ENCODE data around the gene ZC3H13.

Gene ZC3H13

DNA sequence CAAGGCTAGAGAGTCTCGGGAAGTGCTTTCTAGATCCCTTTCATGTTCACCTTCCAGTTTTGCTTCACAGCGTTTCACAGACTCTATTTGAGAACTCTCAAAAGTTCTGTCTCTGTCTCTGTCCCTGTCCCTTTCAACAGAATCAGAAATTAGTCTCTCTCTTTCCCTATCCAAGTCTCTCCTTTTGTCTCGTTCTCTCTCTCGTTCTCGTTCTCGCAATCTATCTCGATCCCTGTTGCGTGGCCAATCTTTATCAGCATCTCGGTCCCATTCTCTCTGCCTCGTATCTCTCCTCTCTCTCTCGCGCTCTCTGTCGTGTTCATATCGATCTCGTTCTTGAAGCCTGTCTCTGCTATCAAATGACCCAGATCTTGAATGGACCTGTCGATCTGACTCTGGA is 85.0 kb downstream of the ZC3H13 start:
- TF ChIP-seq, protein P1, sequence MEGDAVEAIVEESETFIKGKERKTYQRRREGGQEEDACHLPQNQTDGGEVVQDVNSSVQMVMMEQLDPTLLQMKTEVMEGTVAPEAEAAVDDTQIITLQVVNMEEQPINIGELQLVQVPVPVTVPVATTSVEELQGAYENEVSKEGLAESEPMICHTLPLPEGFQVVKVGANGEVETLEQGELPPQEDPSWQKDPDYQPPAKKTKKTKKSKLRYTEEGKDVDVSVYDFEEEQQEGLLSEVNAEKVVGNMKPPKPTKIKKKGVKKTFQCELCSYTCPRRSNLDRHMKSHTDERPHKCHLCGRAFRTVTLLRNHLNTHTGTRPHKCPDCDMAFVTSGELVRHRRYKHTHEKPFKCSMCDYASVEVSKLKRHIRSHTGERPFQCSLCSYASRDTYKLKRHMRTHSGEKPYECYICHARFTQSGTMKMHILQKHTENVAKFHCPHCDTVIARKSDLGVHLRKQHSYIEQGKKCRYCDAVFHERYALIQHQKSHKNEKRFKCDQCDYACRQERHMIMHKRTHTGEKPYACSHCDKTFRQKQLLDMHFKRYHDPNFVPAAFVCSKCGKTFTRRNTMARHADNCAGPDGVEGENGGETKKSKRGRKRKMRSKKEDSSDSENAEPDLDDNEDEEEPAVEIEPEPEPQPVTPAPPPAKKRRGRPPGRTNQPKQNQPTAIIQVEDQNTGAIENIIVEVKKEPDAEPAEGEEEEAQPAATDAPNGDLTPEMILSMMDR (IDR thresholded peaks at IDR 0.05; ENCODE audit: low read depth, low read length), result no peak
- Histone ChIP-seq H3K4me1 (no peaks in the 10 kb centered on the region; the same call in none of the 2 replicates), H3K27me3 (no peaks in the 10 kb centered on the region), H3K4me3 (ENCODE audit: low read depth, low read length) (no peak overlapping the region), H3K36me3 (peaks cover 66% of the 10 kb centered on the region), H3K9me3 (no peaks in the 10 kb centered on the region)
- no peak for DNase-seq

DNA sequence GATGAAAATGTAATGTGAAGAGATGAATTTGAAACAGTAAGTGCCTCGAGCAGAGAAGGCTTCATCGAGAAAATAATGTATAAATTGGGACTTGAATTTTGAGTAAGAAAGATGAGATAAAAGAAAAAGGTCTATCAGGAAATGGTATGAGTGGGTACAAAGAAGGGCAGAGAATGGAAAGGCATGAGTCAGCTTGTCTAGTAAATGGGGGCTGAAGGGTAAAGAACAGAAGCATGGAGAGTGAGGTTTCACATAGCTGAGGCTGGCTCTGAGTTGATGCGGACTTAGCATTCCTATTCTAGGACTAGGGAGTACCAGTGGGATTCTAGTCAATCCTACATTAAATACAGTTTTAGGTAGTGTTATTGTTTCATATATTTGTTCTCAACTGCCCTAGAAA is 85.8 kb downstream of the ZC3H13 start:
- no peak for DNase-seq
- TF ChIP-seq, protein P1 (IDR thresholded peaks at IDR 0.05; ENCODE audit: low read depth, low read length), result no peak
- Histone ChIP-seq H3K9me3 (no peaks in the 10 kb centered on the region), H3K27me3 (no peaks in the 10 kb centered on the region), H3K4me3 (ENCODE audit: low read depth, low read length) (no peak overlapping the region), H3K4me1 (no peaks in the 10 kb centered on the region; the same call in none of the 2 replicates), H3K36me3 (peaks cover 61% of the 10 kb centered on the region)

DNA sequence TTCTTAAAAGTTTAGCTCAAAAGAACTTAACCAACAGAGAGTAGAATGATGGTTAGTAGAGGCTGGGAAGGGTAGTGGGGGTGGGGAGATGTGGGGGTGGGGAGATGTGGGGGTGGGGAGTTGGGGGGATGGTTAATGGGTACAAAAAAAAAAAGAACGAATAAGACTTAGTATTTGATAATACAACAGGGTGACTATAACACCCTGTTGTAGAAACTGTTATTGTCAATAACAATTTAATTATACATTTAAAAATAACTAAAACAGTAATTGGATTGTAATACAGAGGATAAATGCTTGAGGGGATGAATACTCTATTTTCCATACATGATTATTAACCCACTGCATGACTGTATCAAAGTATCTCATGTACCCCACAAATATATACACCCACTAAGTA is 91.1 kb downstream of the ZC3H13 start:
- TF ChIP-seq, protein P1 (IDR thresholded peaks at IDR 0.05; ENCODE audit: low read depth, low read length), result no peak
- Histone ChIP-seq H3K36me3 (peaks cover 40% of the 10 kb centered on the region), H3K27me3 (no peaks in the 10 kb centered on the region), H3K4me1 (no peaks in the 10 kb centered on the region; the same call in none of the 2 replicates), H3K4me3 (ENCODE audit: low read depth, low read length) (no peak overlapping the region), H3K9me3 (no peaks in the 10 kb centered on the region)
- no peak for DNase-seq

DNA sequence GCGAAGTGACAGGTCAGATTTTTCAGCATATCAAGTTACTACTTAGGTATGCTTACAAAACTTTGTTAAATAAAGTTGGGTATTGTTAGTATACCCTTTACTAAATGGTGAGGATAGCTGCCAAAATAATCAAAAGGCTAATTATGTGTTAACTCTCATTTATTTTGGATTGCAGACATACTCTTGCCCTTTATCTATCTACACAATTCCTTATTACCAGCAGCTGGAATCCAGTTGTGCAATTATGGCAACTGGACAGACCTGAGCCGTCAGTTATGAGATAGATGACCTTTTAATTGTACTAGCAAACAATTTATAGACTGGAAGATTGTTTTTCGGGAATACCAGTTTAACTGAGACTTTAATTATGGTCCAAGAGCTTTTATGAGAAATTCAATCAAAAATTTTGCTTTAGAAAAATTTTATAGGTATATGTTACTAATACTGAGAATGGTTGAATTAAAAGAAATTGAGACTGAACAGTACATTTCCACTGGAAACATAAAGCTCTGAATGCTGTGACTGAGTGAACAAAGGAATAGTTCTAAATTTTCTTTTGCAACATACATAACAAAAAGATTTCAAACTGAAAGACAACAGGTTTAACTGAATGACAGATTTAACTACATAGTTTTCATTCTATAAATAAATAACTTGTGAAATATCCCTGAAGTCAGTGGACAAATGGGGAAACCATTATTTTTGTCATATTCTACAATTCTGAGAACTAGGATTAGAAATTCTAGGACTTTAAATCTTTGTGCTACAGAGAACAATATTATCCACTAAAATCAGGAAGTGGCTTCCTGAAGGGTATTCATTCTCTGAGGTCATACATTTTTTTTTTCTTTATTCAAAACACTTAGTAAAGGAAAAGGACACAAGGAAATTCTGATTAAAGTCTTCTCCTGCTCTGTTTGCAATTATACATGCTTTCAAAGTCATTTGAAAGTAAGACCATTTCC is 97.4 kb downstream of the ZC3H13 start:
- no peak for DNase-seq
- H3K4me1 ChIP-seq, result no peaks in the 10 kb centered on the region
- no peak overlapping the region for H3K4me3 ChIP-seq (ENCODE audit: low read depth, low read length)
- H3K27me3 ChIP-seq, result no peaks in the 10 kb centered on the region; the same call in 1 of the 2 replicates
- TF ChIP-seq, protein P1 (IDR thresholded peaks at IDR 0.05; ENCODE audit: low read depth, low read length), result no peak
- peaks cover 35% of the 10 kb centered on the region for H3K36me3 ChIP-seq
- H3K9me3 ChIP-seq, result no peaks in the 10 kb centered on the region

DNA sequence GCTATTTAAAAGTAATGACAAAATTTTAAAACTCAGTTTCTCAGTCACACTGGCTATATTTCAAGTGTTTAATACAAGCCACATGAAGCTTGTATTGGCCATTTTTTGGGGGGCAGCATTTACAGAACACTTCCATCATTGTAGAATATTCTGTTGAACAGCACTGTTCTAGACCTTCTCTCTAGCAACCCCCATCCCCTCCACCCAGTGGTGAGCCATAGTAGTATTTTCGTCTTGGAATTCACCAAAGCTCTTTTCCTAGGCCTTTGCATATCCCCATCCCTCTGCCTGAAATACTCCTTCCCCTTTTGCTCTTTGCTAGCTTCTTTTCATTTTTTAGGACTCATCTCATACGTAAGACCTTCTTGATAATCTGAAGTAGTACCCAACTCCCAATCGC is 99.5 kb downstream of the ZC3H13 start:
- H3K36me3 ChIP-seq, result peaks cover 30% of the 10 kb centered on the region

More for the DNA sequence above, 99.5 kb downstream of the ZC3H13 start:
- Histone ChIP-seq H3K9me3 (no peaks in the 10 kb centered on the region), H3K4me1 (no peaks in the 10 kb centered on the region), H3K27me3 (no peaks in the 10 kb centered on the region; the same call in 1 of the 2 replicates), H3K4me3 (ENCODE audit: low read depth, low read length) (no peak overlapping the region)
- TF ChIP-seq, protein P1 (IDR thresholded peaks at IDR 0.05; ENCODE audit: low read depth, low read length), result no peak
- DNase-seq, result no peak

Measured in BE2C (cell line).